K562 (cell line): Measurements from ENCODE around the gene ADGRG1. TPM values are rescaled to one million over a fixed set of nuclear protein-coding genes. Genes with fewer than 3 reads are reported as not detected.
A peak's percentile ranks its signal among the peaks of the same experiment; 100 is the strongest.

Experiments used
- BDP1 ChIP-seq: IDR thresholded peaks from 3 replicates; pipeline ENCODE4 v1.6.1; 2011; ENCODE audit not compliant: insufficient read length, insufficient read depth
- BRF1 ChIP-seq: IDR thresholded peaks from 3 replicates; pipeline ENCODE4 v1.6.1; 2011; ENCODE audit warnings: borderline replicate concordance, mild to moderate bottlenecking; ENCODE audit not compliant: insufficient read length; ENCODE audit errors: extremely low read depth
- EP400 ChIP-seq: fragments of 450-650 bp; IDR thresholded peaks from 2 replicates; pipeline ENCODE4 v1.6.1; 2017; ENCODE audit warnings: antibody characterized with exemption, mild to moderate bottlenecking, moderate library complexity
- GABPB2 ChIP-seq: fragments of 250-450 bp; sonication (Bioruptor Pico); conservative IDR thresholded peaks from 2 replicates; pipeline ENCODE4 v1.5.1; 2021; ENCODE audit warnings: mild to moderate bottlenecking
- HNRNPK ChIP-seq: fragments of 200-400 bp; formaldehyde crosslinking; IDR thresholded peaks from one replicate; pipeline ENCODE4 v1.6.1; 2018; ENCODE audit warnings: mild to moderate bottlenecking, low read depth, low read length; ENCODE audit not compliant: poor library complexity, severe bottlenecking
- MEF2D ChIP-seq: conservative IDR thresholded peaks from 2 replicates; pipeline ENCODE4 v1.6.1; 2016; ENCODE audit warnings: low read depth, missing genetic modification characterization, missing compliant biosample characterization
- NFIX ChIP-seq: fragments of 250-450 bp; sonication (Bioruptor Pico); IDR thresholded peaks from 2 replicates; pipeline ENCODE4 v1.4.0; 2020; ENCODE audit warnings: low read depth, mild to moderate bottlenecking, moderate library complexity
- NR2C1 ChIP-seq, 2 experiments: fragments of 450-650 bp; IDR thresholded peaks; 2 replicates each; pipeline ENCODE4 v1.6.1; 2017; ENCODE audit warnings: mild to moderate bottlenecking in 2 of 2, antibody characterized with exemption in 1 of 2, inconsistent platforms in 1 of 2, missing compliant biosample characterization in 1 of 2, missing genetic modification characterization in 1 of 2
- NR4A1 ChIP-seq, 2 experiments: fragments of 250-450 bp in 1 of 2; fragments of 450-650 bp in 1 of 2; sonication (Bioruptor Pico) in 1 of 2; IDR thresholded peaks; 2 replicates each; pipeline versions ENCODE4 v1.4.0 to v1.6.1; 2016 to 2020; ENCODE audit warnings: mild to moderate bottlenecking in 2 of 2, missing compliant biosample characterization in 1 of 2, missing genetic modification characterization in 1 of 2, moderate library complexity in 1 of 2
- RUNX1 ChIP-seq: sonication (generic); IDR thresholded peaks from 2 replicates; pipeline ENCODE4 v1.6.1; 2016; ENCODE audit warnings: antibody characterized with exemption, low read depth
- SMAD2 ChIP-seq: fragments of 150-350 bp; IDR thresholded peaks from 2 replicates; pipeline ENCODE4 v1.6.1; 2014; ENCODE audit warnings: low read depth, mild to moderate bottlenecking, low read length
- STAG1 ChIP-seq: sonication (generic); formaldehyde crosslinking; IDR thresholded peaks from 2 replicates; pipeline ENCODE4 v1.5.0; 2020; ENCODE audit warnings: missing genetic modification reagents, borderline replicate concordance
- polyA plus RNA-seq, 8 experiments: library from polyadenylated mRNA; depleted of rRNA in 4 of 8; stranded (reverse) in 5 of 8; unstranded in 3 of 8; fragments of >200 nt; fragmentation: Nextera tagmentation in 2 of 8; fragmentation: Illumina TruSeq in 1 of 8; extraction: Ambion mirVana in 2 of 8; extraction: Trizol in 1 of 8; gene quantifications; 2 replicates each; pipeline versions ENCODE4 v1.2.1 to v1.2.3, GENCODE V29; 2011 to 2014; ENCODE audit warnings: inconsistent platforms in 1 of 8, missing spikeins in 1 of 8
- total RNA-seq, 7 experiments: library from RNA; depleted of rRNA in 6 of 7; stranded (reverse); fragments of >200 nt in 6 of 7; fragmentation: Illumina TruSeq in 2 of 7; extraction: Trizol in 2 of 7; gene quantifications; 2 replicates each; pipeline versions ENCODE4 v1.2.1 to v1.2.3, GENCODE V29; 2011 to 2021; ENCODE audit warnings: low replicate concordance in 1 of 7
- TF ChIP-seq, protein P1 (sequence below), 2 experiments: IDR thresholded peaks; 2 replicates each; pipeline ENCODE4 v1.6.1; 2011; ENCODE audit warnings: borderline replicate concordance in 1 of 2, control low read depth in 1 of 2, low read depth in 1 of 2, low read length in 1 of 2, mild to moderate bottlenecking in 1 of 2, mixed read lengths in 1 of 2, moderate library complexity in 1 of 2; ENCODE audit not compliant: insufficient read depth in 1 of 2, insufficient read length in 1 of 2, poor library complexity in 1 of 2, severe bottlenecking in 1 of 2; ENCODE audit errors: extremely low read depth in 1 of 2
- TF ChIP-seq, protein P2 (sequence below), 2 experiments: IDR thresholded peaks; 2 replicates each; pipeline ENCODE4 v1.6.1; 2012; ENCODE audit warnings: improper control_type of control experiment in 2 of 2, low read depth in 2 of 2, low read length in 2 of 2, borderline replicate concordance in 1 of 2
- TF ChIP-seq, protein P3 (sequence below): fragments of 450-650 bp; formaldehyde crosslinking; conservative IDR thresholded peaks from 2 replicates; pipeline ENCODE4 v1.4.0; 2022; ENCODE audit warnings: mild to moderate bottlenecking, missing genetic modification characterization
- TF ChIP-seq, protein P4 (sequence below), 3 experiments: IDR thresholded peaks in 2 of 3; conservative IDR thresholded peaks in 1 of 3; 2 replicates each; pipeline ENCODE4 v1.5.1; 2011 to 2012; ENCODE audit warnings: low read length in 3 of 3, mild to moderate bottlenecking in 3 of 3, control low read depth in 2 of 3, improper control_type of control experiment in 1 of 3, inconsistent platforms in 1 of 3, low read depth in 1 of 3, mixed read lengths in 1 of 3, moderate library complexity in 1 of 3; ENCODE audit not compliant: insufficient read depth in 2 of 3
- TF ChIP-seq, protein P5 (sequence below): fragments of 450-650 bp; IDR thresholded peaks from 2 replicates; pipeline ENCODE4 v1.6.1; 2016; ENCODE audit warnings: low read depth, mild to moderate bottlenecking, moderate library complexity

The ADGRG1 gene
- total and polyA plus RNA-seq, 9 of the 15 experiments (the other 6 are each of a cell fraction or from before 2014, with no cell fraction given), result 0.04 to 0.31 (median 0.16) TPM; not detected in 6

DNA sequence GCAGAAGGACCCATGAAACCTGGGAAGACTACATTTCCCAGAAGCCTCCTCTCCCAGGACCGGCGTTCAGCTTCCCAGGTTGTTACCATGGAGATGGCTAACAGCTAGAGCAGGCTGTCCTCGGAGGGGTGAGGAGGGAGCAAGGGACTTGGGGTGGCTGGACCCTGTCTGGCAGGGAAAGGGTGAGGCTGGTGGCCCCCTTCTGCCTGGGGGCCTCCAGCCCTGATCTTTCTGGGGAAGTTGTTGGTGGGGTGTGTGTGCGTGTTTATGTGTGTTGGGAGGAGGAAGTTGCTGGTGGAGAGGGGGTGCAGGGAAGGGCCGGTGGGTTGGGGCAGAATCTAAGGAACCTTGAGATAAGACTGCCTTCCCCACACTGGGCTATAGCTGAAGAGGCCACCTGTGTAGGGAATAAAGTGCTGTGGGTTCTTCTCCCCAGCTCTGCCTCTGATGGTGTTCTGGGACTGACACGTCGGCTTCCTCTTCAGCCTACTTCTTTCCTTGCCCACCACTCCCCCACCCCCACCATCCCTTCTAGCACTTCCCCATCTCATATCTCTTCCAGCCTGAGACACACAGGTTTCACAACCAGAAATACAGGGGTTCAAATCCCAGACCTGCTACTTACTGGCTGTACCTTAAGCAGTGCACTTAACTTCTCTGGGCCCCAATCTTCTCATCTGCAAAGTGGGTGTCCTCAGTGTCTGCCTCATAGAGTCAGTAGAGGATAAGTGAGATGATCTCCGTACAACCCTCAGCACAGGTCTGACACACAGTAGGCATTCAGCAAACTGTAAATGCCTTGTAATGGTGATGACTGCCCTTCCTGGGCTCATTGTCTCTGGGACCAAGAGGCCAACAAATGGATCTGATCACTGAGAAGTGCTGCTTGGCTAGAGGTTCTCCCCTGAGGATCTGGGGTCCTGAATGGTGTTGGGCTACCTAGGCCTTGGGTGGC, 66.6 kb downstream of the ADGRG1 start, which contains the start of gene DRC7 (continued):
- TF ChIP-seq, protein P1, sequence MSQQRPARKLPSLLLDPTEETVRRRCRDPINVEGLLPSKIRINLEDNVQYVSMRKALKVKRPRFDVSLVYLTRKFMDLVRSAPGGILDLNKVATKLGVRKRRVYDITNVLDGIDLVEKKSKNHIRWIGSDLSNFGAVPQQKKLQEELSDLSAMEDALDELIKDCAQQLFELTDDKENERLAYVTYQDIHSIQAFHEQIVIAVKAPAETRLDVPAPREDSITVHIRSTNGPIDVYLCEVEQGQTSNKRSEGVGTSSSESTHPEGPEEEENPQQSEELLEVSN (IDR thresholded peaks at IDR 0.05; ENCODE audit: borderline replicate concordance in 1 of 2, extremely low read depth in 1 of 2, insufficient read depth in 1 of 2, insufficient read length in 1 of 2, low read depth in 1 of 2, low read length in 1 of 2, poor library complexity in 1 of 2, severe bottlenecking in 1 of 2), result no peak
- TF ChIP-seq EP400 (no peak), NFIX (CRISPR knock-in tag) (no peak), GABPB2 (CRISPR knock-in tag) (no peak), HNRNPK (no peak), SMAD2 (no peak), BRF1 (no peak), RUNX1 (no peak), STAG1 (no peak), BDP1 (no peak), NR4A1 (CRISPR knock-in tag; IDR thresholded peaks at IDR 0.05) (no peak), NR4A1 (tag; IDR thresholded peaks at IDR 0.05) (no peak), NR2C1 (IDR thresholded peaks at IDR 0.05) (peak; percentile 93), NR2C1 (tag; IDR thresholded peaks at IDR 0.05) (peak; percentile 98), MEF2D (tag) (no peak)
- TF ChIP-seq, protein P2, sequence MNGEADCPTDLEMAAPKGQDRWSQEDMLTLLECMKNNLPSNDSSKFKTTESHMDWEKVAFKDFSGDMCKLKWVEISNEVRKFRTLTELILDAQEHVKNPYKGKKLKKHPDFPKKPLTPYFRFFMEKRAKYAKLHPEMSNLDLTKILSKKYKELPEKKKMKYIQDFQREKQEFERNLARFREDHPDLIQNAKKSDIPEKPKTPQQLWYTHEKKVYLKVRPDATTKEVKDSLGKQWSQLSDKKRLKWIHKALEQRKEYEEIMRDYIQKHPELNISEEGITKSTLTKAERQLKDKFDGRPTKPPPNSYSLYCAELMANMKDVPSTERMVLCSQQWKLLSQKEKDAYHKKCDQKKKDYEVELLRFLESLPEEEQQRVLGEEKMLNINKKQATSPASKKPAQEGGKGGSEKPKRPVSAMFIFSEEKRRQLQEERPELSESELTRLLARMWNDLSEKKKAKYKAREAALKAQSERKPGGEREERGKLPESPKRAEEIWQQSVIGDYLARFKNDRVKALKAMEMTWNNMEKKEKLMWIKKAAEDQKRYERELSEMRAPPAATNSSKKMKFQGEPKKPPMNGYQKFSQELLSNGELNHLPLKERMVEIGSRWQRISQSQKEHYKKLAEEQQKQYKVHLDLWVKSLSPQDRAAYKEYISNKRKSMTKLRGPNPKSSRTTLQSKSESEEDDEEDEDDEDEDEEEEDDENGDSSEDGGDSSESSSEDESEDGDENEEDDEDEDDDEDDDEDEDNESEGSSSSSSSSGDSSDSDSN (IDR thresholded peaks at IDR 0.05; ENCODE audit: borderline replicate concordance in 1 of 2, low read depth in 2 of 2, low read length in 2 of 2), result 0 out of 4 replicates have a peak, but pooled peaks of 1 of the 2 experiments have one; percentile 14
- TF ChIP-seq, protein P3, sequence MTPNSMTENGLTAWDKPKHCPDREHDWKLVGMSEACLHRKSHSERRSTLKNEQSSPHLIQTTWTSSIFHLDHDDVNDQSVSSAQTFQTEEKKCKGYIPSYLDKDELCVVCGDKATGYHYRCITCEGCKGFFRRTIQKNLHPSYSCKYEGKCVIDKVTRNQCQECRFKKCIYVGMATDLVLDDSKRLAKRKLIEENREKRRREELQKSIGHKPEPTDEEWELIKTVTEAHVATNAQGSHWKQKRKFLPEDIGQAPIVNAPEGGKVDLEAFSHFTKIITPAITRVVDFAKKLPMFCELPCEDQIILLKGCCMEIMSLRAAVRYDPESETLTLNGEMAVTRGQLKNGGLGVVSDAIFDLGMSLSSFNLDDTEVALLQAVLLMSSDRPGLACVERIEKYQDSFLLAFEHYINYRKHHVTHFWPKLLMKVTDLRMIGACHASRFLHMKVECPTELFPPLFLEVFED, result no peak; the same call in 1 of the 2 replicates
- TF ChIP-seq, protein P4, sequence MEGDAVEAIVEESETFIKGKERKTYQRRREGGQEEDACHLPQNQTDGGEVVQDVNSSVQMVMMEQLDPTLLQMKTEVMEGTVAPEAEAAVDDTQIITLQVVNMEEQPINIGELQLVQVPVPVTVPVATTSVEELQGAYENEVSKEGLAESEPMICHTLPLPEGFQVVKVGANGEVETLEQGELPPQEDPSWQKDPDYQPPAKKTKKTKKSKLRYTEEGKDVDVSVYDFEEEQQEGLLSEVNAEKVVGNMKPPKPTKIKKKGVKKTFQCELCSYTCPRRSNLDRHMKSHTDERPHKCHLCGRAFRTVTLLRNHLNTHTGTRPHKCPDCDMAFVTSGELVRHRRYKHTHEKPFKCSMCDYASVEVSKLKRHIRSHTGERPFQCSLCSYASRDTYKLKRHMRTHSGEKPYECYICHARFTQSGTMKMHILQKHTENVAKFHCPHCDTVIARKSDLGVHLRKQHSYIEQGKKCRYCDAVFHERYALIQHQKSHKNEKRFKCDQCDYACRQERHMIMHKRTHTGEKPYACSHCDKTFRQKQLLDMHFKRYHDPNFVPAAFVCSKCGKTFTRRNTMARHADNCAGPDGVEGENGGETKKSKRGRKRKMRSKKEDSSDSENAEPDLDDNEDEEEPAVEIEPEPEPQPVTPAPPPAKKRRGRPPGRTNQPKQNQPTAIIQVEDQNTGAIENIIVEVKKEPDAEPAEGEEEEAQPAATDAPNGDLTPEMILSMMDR (IDR thresholded peaks at IDR 0.05 in 2 of 3, conservative IDR thresholded peaks at IDR 0.05 in 1 of 3; ENCODE audit: insufficient read depth in 2 of 3, low read depth in 1 of 3, low read length in 3 of 3), result no peak
- TF ChIP-seq, protein P5, sequence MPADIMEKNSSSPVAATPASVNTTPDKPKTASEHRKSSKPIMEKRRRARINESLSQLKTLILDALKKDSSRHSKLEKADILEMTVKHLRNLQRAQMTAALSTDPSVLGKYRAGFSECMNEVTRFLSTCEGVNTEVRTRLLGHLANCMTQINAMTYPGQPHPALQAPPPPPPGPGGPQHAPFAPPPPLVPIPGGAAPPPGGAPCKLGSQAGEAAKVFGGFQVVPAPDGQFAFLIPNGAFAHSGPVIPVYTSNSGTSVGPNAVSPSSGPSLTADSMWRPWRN, result no peak
